MM.1S (cell line): Measurements from ENCODE around the gene SLC6A9.

ENCODE experiments used
- EZH2 ChIP-seq: fragments of 300-600 bp; sonication (generic); optimal IDR thresholded peaks from 2 replicates; pipeline ENCODE3; 2017; ENCODE audit warnings: low read depth, mild to moderate bottlenecking, antibody characterized with exemption, low read length, mixed read lengths
- TF ChIP-seq, protein P1 (sequence below): fragments of 300-600 bp; sonication (generic); IDR thresholded peaks from 2 replicates; pipeline ENCODE4 v1.5.1; 2016; ENCODE audit warnings: antibody characterized with exemption, low read length, mixed read lengths

GRCh38 chr1:43978551-43979260 is 52.6 kb downstream of the SLC6A9 start, which contains the start of gene B4GALT2:
- TF ChIP-seq, protein P1, sequence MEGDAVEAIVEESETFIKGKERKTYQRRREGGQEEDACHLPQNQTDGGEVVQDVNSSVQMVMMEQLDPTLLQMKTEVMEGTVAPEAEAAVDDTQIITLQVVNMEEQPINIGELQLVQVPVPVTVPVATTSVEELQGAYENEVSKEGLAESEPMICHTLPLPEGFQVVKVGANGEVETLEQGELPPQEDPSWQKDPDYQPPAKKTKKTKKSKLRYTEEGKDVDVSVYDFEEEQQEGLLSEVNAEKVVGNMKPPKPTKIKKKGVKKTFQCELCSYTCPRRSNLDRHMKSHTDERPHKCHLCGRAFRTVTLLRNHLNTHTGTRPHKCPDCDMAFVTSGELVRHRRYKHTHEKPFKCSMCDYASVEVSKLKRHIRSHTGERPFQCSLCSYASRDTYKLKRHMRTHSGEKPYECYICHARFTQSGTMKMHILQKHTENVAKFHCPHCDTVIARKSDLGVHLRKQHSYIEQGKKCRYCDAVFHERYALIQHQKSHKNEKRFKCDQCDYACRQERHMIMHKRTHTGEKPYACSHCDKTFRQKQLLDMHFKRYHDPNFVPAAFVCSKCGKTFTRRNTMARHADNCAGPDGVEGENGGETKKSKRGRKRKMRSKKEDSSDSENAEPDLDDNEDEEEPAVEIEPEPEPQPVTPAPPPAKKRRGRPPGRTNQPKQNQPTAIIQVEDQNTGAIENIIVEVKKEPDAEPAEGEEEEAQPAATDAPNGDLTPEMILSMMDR, result no peak
- no peak for TF ChIP-seq EZH2
